IPS-11a (cell line): ENCODE data around the gene MED1.
A peak's percentile ranks its signal among the peaks of the same experiment; 100 is the strongest.
"Not testable (repeated sequence)": the region's sequence is repeated elsewhere in the genome, so short reads cannot be mapped to it uniquely, and the experiment has no call there.

Source experiments
- H3K4me3 ChIP-seq: one replicate; pipeline ENCODE4 v1.5.1; 2013; ENCODE audit warnings: low read depth, low read length, control low read depth

The MED1 gene, protein sequence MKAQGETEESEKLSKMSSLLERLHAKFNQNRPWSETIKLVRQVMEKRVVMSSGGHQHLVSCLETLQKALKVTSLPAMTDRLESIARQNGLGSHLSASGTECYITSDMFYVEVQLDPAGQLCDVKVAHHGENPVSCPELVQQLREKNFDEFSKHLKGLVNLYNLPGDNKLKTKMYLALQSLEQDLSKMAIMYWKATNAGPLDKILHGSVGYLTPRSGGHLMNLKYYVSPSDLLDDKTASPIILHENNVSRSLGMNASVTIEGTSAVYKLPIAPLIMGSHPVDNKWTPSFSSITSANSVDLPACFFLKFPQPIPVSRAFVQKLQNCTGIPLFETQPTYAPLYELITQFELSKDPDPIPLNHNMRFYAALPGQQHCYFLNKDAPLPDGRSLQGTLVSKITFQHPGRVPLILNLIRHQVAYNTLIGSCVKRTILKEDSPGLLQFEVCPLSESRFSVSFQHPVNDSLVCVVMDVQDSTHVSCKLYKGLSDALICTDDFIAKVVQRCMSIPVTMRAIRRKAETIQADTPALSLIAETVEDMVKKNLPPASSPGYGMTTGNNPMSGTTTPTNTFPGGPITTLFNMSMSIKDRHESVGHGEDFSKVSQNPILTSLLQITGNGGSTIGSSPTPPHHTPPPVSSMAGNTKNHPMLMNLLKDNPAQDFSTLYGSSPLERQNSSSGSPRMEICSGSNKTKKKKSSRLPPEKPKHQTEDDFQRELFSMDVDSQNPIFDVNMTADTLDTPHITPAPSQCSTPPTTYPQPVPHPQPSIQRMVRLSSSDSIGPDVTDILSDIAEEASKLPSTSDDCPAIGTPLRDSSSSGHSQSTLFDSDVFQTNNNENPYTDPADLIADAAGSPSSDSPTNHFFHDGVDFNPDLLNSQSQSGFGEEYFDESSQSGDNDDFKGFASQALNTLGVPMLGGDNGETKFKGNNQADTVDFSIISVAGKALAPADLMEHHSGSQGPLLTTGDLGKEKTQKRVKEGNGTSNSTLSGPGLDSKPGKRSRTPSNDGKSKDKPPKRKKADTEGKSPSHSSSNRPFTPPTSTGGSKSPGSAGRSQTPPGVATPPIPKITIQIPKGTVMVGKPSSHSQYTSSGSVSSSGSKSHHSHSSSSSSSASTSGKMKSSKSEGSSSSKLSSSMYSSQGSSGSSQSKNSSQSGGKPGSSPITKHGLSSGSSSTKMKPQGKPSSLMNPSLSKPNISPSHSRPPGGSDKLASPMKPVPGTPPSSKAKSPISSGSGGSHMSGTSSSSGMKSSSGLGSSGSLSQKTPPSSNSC (N-terminal part only)

DNA sequence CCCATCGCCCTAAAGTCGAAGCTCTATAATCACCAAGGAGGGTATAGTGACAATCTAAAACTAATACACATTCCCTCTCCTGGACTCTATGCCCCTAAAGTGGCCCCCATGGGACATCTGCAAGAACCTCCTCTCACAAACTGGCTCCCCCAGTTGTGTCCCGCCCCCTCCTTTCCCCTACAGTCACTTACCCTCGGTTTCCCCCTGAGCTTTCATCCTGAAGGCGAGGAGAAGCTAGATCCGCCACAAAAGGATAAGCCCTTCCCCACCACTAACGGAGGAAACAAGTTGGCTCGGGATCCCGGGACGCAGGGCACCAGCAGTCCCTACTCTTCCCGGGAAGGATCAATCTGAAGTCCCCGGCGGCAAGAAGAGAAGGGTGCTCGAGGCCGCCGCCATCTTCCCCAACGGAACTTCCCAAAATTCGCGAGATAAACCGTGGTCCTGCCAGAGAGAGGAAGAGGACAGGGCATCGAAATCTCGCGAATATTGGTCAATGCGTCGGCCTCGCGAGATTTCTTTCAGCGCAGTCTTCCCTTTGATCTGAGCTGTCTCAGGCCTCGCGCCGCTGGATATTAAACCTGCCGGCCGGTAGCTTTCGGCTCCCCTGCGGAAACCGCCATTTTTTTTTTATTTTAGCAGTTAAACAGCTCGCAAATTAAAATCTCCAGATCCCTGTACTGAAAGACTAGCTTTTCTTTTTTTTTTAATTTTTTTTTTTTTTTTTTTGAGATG is at the start of gene MED1:
TSS of gene MED1 (minus strand) at position 417 of the 735 bp plus-strand sequence. CDS start at position 216, 201 bp downstream.
- H3K4me3 ChIP-seq, result peak within 1 kb of the TSS; percentile 99

DNA sequence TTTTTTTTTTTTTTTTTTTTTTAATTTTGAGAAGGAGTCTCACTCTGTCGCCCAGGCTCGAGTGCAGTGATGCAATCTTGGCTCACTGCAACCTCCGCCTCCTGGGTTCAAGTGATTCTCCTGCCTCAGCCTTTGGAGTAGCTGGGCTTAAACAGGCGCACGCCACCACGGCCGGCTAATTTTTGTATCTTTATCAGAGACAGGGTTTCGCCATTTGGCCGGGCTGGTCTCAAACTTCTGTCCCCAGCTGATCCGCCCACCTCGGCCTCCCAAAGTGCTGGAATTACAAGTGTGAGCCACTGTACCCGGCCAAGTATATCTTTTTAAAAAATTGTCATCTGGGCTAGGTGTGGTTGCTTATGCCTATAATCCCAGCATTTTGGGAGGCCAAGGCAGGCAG is 45.9 kb upstream of the MED1 start:
- not testable (repeated sequence) for H3K4me3 ChIP-seq

DNA sequence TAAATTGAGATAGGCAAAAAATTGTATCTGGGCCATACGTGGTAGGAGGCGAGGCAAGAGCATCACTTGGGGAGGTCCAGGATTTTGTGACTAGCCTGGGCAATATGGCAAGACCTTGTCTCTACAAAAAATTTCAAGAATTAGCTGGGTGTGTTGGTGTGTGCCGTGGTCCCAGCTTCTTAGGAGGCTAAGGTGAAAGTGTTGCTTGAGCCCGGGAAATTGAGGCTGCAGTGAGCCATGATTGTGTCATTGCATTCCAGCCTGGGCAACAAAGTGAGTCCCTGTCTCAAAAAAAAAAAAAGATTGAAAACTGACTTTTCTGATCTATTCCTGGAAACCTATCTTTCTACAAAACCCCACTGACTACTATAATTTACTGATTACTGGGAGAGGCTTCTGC is 36.9 kb upstream of the MED1 start:
- no peak overlapping the region for H3K4me3 ChIP-seq

DNA sequence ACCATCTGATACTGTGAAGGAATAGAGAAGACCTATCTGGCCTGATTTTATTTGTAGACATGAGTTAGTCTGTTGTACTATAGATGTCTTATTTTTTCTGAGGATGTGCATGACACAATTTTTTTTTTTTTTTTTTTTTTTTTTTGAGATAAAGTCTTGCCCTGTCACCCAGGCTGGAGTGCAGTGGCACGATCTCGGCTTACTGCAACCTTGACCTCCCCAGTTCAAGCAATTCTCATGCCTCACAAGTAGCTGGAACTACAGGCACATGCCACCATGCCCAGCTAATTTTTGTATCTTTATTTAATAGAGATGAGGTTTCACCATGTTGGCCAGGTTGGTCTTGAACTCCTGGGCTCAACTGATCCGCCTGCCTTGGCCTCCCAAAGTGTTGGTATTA is 36.4 kb upstream of the MED1 start:
- H3K4me3 ChIP-seq, result not testable (repeated sequence)

DNA sequence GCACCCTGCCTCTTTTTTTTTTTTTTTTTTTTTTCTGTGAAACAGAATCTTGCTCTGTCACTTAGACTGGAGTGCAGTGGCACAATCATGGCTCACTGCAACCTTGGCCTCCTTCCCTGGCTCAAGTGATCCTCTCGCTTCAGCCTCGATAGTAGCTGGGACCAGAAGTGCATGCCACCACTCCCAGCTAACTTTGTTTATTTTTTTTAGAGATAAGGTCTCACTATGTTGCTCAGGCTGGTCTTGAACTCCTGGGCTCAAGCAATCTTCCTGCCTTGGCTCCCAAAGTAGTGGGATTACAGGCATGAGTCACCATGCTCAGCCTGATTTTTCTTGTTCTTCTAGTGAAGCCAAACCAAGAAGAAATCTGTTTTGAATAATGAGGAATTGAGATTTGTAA is 35.2 kb upstream of the MED1 start:
- no peak overlapping the region for H3K4me3 ChIP-seq

DNA sequence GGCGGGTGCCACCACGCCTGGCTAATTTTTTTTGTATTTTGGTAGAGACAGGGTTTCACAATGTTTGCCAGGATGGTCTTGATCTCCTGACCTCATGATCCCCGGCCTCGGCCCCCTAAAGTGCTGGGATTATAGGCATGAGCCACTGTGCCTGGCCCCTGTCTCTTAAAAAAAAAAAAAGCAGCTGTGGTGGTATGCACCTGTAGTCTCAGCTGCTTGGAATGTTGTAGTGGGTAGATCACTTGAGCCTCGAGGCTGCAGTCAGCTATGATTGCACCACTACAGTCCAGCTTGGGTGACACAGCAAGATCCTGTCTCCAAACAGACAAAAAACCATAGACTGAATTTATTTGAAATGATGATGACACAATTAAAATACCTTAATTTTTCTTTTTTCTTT is 34.5 kb upstream of the MED1 start:
- no peak overlapping the region for H3K4me3 ChIP-seq

DNA sequence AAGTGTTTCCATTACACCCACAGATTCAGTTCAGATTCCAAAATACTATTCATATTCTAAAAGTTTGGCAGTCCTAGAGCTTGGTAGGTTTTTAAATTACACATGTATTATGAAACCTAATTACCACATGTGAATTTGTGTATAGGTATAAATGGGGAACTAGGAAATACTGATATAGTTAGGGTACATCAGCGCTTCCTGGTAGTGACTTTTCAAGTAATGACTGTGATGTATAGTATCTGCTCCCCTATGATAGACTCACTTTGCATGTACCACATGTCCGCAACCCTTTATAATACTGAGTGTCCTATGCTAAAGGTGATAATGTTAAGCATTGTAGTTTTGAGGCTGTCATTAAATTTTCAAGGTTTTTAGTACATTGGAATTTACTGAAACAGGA is 33.1 kb upstream of the MED1 start:
- no peak overlapping the region for H3K4me3 ChIP-seq

DNA sequence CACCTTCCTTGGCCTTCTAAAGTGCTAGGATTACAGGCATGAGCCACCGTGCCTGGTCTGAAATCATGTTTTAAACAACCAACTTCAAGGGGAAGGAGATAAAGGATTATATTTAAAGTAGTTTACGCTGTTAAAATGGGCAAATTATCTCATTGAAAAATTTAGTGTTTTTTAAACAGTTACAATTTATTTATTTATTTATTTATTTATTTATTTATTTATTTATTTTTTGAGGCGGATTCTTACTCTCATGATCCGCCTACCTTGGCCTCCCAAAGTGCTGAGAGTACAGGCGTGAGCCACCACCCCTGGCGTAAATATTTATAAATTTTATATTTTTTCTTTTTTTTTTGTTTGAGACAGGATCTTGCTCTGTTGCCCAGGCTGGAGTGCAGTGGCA is 32.4 kb upstream of the MED1 start:
- no peak overlapping the region for H3K4me3 ChIP-seq

DNA sequence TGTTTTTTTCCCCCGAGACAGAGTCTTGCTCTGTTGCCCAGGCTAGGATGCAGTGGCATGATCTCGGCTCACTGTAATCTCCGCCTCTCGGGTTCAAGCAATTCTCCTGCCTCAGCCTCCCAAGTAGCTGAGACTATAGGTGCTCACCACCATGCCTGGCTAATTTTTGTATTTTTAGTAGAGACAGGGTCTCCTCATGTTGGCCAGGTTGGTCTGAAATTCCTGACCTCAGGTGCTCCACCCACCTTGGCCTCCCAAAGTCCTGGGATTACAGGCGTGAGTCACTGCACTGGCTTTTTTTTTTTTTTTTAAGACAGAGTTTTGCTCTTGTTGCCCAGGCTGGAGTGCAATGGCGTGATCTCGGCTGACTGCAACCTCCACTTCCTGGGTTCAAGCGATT is 28.6 kb upstream of the MED1 start:
- H3K4me3 ChIP-seq, result not testable (repeated sequence)

DNA sequence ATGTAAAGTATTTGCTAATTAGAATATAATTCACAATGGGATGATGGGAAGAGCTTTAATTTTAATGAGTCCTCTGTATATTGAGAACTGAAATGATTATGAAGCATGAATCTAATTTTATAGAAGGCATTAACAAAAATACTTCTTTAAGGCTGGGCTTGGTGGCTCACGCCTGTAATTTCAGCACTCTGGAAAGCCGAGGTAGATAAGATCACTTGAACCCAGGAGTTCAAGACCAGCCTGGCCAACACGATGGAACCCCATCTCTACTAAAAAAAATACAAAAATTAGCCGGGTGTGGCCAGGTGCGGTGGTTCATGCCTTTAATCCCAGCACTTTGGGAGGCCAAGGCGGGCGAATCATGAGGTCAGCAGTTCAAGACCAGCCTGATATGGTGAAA is 22.2 kb upstream of the MED1 start:
- no peak overlapping the region for H3K4me3 ChIP-seq

DNA sequence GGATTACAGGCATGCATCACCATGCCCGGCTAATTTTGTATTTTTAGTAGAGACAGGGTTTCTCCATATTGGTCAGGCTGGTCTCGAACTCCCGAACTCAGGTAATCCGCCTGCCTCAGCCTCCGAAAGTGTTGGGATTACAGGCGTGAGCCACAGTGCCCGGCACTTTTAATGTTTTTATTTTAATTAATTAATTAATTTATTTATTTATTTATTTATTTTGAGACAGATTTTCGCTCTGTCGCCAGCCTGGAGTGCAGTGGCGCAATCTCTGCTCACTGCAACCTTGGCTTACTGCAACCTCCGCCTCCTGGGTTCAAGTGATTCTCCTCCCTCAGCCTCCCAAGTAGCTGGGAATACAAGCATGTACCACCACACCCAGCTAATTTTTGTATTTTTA is 17.5 kb upstream of the MED1 start:
- H3K4me3 ChIP-seq, result not testable (repeated sequence)

DNA sequence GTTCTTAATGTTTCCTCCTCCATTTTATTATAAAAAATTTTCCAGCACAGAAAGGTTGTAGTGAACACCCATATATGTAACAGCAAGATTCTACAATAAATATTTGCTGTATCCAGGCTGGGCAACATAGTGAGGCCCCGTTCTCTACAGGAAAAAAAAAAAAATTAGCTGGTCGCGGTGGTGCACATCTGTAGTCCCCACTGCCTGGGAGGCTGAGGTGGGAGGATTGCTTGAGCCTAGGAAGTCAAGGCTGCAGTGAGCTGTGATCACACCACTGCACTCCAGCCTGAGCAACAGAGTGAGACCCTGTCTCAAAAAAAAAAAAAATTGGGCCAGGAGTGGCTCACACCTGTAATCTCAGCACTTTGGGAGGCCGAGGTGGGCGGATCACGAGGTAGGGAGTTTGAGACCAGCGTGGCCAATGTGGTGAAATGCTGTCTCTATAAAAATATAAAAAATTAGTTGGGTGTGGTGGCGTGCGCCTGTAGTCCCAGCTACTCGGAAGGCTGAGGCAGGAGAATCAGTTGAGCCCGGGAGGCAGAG is 13.6 kb upstream of the MED1 start:
- H3K4me3 ChIP-seq, result not testable (repeated sequence)

DNA sequence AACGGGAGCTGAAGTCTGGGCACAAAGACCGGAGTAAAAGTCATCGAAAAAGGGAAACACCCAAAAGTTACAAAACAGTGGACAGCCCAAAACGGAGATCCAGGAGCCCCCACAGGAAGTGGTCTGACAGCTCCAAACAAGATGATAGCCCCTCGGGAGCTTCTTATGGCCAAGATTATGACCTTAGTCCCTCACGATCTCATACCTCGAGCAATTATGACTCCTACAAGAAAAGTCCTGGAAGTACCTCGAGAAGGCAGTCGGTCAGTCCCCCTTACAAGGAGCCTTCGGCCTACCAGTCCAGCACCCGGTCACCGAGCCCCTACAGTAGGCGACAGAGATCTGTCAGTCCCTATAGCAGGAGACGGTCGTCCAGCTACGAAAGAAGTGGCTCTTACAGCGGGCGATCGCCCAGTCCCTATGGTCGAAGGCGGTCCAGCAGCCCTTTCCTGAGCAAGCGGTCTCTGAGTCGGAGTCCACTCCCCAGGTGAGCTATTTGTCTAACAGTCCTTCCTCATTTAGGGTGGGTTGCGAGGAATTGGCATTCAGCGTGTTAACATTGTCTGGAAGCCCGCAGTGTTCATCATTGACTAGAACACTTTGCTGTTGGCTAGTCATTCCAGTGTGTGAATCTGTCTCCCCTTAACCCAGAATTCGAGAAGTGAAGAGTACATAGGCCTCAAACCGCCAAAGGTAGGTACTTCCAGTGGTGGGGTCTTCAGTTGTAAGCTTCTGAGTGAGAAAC is 11.7 kb upstream of the MED1 start:
- peak overlapping the region; percentile 99 for H3K4me3 ChIP-seq

DNA sequence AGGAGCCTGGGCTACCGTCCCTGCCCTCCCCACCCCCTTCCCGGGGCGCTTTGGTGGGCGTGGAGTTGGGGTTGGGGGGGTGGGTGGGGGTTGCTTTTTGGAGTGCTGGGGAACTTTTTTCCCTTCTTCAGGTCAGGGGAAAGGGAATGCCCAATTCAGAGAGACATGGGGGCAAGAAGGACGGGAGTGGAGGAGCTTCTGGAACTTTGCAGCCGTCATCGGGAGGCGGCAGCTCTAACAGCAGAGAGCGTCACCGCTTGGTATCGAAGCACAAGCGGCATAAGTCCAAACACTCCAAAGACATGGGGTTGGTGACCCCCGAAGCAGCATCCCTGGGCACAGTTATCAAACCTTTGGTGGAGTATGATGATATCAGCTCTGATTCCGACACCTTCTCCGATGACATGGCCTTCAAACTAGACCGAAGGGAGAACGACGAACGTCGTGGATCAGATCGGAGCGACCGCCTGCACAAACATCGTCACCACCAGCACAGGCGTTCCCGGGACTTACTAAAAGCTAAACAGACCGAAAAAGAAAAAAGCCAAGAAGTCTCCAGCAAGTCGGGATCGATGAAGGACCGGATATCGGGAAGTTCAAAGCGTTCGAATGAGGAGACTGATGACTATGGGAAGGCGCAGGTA is 11.0 kb upstream of the MED1 start:
- H3K4me3 ChIP-seq, result peak overlapping the region; percentile 99

DNA sequence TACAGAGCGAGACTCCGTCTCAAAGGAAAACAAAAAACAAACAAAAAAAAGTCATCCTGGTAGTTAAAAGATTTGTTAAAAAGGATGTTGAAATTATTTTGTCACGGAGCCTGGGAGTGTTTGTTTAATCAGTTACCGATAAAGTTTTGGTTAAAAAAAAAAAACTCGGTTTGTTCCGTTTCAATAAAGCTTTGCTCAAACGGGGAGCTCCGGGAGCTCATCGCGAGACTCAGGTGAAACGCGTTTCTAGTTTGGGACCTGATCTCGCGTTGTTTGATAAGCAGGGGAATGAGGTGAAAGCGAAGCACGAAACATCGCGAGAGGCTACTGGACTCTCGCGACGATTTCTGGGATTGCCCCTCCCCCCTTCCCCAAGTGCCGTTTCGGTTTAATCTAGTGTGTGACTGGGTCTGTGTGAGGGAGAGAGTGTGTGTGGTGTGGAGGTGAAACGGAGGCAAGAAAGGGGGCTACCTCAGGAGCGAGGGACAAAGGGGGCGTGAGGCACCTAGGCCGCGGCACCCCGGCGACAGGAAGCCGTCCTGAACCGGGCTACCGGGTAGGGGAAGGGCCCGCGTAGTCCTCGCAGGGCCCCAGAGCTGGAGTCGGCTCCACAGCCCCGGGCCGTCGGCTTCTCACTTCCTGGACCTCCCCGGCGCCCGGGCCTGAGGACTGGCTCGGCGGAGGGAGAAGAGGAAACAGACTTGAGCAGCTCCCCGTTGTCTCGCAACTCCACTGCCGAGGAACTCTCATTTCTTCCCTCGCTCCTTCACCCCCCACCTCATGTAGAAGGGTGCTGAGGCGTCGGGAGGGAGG is 10.3 kb upstream of the MED1 start, which contains the start of gene CDK12:
TSS of gene CDK12 (plus strand) at position 374 of the 813 bp plus-strand sequence. CDS start 586 bp downstream, outside the sequence.
- H3K4me3 ChIP-seq, result peak within 1 kb of the TSS; percentile 99

DNA sequence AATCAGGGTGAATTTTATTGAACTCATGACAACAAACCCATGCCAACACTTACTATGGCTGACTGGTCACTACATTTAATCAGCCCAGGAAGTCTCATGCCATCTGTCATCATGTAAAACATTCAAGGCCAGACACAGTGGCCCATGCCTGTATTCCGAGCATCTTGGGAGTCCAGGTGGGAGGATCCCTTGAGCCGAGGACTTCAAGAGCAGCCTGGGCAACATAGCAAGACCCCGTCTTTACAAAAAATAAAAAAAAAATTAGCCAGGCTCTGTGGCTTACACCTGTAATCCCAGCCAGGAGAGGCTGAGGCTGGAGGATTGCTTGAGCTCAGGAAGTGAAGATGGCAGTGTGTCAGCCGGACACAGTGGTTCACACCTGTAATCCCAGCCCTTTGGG is 4.9 kb upstream of the MED1 start:
- H3K4me3 ChIP-seq, result no peak overlapping the region

DNA sequence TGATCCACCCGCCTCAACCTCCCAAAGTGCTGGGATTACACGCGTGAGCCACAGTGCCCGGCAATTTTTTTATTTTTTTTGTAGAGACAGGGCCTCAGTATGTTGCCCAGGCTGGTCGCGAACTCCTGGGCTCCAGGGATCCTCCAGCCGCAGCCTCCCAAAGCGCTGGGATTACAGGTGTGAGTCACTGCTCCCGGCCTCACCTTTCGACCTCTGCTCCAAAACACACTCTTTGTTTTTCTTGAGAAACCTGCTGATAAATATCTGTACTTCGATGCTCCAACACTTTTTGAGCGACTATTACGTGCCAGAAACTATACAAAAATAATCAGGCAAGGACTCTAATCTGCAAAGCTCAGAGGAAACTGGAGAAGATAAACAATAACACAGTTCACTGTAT is 1.0 kb downstream of the MED1 start:
- H3K4me3 ChIP-seq, result peak overlapping the region; percentile 99

DNA sequence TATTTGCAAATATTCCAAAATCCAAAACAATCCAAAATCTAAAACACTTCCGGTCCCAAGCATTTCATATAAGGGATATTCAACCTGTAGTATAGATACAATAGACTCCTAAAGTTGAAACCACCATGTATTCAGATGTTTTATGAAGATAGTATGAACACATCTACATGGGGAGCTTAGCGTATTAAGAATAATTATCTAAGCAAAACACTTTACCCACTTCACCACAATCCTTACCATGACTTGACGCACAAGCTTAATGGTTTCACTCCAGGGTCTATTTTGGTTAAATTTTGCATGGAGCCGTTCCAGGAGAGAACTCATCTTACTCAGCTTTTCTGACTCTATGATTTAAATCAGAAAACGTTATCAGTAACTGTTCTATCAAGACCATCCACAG is 3.5 kb downstream of the MED1 start:
- H3K4me3 ChIP-seq, result no peak overlapping the region
